AG09309 (cell line): ENCODE measurements around the gene TLCD3B.

Experiments
- DNase-seq: peaks from one replicate; pipeline ENCODE4 v3.0.0-alpha.2; 2010; ENCODE audit warnings: low read depth
- H3K4me3 ChIP-seq: 2 replicates; pipeline ENCODE4 v1.5.1; 2011; ENCODE audit warnings: mild to moderate bottlenecking, low read depth, low read length, moderate library complexity; ENCODE audit not compliant: control insufficient read depth
- TF ChIP-seq, protein P1 (sequence below): IDR thresholded peaks from 2 replicates; pipeline ENCODE4 v1.5.1; 2011; ENCODE audit warnings: mild to moderate bottlenecking, low read depth, low read length, inconsistent platforms; ENCODE audit not compliant: insufficient read depth, control insufficient read depth; ENCODE audit errors: missing control alignments

Gene TLCD3B

DNA sequence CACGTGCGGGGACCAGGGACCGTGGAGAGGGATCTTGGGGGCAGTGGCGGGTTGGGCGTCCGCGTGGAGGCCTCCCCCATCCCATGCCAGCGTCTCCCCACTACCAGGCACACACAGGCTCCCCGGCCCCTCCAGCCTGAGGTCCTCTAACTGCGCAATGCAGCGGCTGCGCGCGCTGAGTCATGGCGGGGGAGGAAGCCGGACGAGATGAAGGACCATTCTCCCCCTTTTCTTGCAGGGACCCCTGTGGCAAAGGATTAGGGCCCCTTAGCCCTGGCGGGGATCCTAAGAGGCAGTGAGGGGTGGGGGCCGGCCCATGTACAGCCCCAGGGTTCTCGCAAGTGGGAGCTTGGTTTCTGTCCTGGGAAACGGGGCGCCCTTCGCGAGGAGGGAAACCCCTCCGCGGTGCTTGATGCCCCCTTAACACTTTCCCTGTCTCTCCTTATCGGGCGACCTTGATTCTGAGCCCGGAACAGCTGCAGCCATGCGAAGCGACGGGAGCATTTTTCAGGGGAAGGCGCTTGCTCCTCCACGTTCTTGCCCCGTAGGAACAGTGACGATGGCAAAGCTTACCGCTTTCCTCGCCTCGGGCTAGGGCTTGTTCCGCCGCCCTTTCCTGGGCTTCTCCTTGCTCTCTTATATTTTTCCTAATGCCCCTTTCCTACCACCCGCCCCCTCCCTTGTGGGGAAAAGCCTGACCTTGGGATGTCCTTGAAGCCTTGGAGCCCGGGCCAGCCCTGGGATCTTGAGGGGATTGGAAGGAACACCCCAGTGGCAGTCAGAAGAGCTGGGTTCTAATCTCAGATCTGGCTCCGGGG lies 35.1 kb upstream of the TLCD3B start:
- DNase-seq: no peak
- TF ChIP-seq, protein P1, sequence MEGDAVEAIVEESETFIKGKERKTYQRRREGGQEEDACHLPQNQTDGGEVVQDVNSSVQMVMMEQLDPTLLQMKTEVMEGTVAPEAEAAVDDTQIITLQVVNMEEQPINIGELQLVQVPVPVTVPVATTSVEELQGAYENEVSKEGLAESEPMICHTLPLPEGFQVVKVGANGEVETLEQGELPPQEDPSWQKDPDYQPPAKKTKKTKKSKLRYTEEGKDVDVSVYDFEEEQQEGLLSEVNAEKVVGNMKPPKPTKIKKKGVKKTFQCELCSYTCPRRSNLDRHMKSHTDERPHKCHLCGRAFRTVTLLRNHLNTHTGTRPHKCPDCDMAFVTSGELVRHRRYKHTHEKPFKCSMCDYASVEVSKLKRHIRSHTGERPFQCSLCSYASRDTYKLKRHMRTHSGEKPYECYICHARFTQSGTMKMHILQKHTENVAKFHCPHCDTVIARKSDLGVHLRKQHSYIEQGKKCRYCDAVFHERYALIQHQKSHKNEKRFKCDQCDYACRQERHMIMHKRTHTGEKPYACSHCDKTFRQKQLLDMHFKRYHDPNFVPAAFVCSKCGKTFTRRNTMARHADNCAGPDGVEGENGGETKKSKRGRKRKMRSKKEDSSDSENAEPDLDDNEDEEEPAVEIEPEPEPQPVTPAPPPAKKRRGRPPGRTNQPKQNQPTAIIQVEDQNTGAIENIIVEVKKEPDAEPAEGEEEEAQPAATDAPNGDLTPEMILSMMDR: no peak
- H3K4me3 ChIP-seq: peak overlapping the region; percentile 99

DNA sequence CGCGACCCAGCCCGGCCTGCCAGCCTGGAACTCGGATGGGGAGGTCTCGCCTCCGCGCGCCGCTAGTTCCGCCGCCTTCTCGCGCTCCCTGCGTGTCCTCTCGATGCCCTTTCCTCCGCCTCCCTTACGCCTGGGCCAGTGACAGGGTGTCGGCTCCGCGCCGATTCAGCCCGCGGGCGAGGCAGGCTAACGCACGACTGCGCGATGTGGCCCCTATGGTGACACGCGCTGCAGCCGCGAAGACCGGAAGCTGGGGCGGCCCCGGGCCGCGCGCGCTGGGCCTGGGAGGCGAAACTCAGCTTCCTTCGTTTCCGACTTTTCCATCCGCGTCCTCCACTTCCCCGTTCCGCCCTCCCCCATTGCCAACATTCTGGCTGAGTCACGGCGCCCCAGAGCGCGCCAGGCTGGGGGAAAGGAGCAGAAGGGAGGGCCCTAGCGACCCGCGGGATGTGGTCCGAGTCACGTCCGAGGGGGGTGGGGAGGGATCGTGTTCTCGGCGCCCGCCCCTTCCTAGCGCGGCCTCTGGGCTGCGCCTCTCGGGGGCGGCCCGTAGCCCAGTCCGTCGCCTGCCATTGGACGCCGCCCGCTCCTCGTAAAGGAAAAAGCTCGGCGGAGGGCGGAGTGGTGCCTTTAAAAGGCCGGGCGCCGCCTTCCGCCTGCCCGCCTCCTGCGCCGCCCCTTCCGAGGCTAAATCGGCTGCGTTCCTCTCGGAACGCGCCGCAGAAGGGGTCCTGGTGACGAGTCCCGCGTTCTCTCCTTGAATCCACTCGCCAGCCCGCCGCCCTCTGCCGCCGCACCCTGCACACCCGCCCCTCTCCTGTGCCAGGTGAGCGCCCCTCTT lies 34.3 kb upstream of the TLCD3B start, which contains the start of gene ALDOA:
Gene ALDOA (plus strand): TSS at position 659 of the 841 bp plus-strand sequence. CDS start 1,138 bp downstream, outside the sequence.
- peak; percentile 96 for DNase-seq
- TF ChIP-seq, protein P1: no peak
- peak within 1 kb of the TSS; percentile 99 for H3K4me3 ChIP-seq

DNA sequence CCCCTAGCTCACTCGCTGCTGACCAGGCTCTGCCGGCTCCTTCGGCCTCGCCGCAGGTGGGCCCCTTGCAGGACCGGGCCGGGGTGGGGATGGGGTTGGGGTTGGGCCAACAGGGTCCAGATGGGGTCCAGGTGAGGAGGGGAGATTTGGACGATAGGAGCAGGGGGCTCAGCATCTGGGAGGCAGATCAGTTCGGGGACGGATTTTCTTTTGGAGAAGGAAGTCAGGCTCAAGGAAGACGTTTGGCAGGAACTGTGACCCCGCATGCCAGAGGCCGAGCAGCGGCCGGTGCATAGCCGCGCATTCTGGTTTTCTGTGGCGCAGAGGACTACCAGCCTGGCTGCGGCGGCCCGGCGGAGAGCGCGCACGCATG lies 33.6 kb upstream of the TLCD3B start:
- H3K4me3 ChIP-seq: peak overlapping the region; percentile 54
- no peak for DNase-seq
- TF ChIP-seq, protein P1: no peak

DNA sequence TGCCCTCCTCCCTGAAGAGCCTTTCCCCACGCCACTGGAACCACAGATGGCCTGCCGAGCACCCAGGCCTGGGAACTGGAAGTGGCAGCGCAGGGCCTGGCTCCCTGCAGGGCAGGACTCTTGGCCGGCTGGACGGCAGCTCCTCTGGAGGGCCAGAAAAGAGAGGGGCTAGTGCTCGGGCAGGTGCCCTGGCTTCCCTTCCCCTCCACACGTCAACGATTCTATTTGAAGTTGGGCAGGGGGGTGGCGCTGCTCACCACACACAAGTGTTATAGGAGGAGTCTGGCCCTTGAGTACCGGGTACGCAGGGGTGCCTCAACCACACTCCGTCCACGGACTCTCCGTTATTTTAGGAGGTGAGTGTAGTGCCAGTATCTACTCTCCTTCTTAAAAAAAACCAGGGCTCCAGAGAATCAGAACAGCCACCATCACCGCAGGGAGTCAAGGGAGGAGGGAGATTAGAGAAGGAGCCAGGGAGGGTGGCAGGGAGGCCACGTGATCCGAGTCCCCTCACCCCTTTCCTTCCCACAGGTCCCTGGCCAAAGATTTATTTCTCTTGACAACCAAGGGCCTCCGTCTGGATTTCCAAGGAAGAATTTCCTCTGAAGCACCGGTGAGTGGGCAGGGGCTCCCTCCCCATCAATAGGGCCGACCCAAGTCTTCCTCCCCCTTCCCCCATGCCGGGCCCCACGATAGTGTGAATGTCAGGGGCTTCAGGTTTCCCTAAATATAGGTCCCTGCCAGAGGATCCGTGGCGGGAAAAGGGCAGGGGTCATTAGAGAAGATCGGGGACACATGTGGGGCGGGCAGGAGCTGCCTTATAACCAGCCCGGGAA lies 33.0 kb upstream of the TLCD3B start:
- TF ChIP-seq, protein P1: peak; percentile 20
- no peak for DNase-seq
- peak overlapping the region; percentile 54 for H3K4me3 ChIP-seq

DNA sequence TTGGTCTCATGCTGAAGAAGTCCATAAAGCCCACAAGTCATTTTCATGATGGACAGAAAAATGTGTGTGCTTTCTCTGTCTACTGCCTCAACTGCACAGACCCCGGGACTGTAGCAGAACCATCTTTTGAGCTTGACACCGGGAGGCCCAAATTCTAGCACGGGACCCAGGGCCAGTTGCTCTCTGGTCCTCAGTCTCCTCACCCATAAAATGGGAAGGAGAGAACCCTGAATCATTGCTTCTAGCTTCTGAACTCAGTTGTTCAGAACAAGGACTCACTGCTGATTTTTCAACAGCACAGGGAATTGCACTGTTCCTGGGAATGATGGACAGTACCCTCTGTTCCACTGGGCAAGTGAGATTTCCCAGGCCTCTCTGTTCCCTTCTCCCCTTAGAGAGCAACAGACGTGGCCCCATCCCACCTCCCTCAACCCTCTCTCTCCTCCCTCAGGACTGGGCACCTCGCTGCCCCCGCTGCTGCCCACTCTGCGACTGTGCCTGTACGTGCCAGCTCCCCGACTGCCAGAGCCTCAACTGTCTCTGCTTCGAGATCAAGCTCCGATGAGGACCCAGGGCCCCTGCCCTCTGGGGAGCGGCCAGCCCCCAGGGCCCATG lies 32.3 kb upstream of the TLCD3B start:
- no peak for DNase-seq
- peak overlapping the region; percentile 54 for H3K4me3 ChIP-seq
- TF ChIP-seq, protein P1: no peak
